ENCODE results near the gene TBC1D9B. TPM values are rescaled to one million over a fixed set of nuclear protein-coding genes. Genes with fewer than 3 reads are reported as not detected.

Gene TBC1D9B
- total RNA-seq, 1 experiment from 2014 or later = 127 TPM

DNA sequence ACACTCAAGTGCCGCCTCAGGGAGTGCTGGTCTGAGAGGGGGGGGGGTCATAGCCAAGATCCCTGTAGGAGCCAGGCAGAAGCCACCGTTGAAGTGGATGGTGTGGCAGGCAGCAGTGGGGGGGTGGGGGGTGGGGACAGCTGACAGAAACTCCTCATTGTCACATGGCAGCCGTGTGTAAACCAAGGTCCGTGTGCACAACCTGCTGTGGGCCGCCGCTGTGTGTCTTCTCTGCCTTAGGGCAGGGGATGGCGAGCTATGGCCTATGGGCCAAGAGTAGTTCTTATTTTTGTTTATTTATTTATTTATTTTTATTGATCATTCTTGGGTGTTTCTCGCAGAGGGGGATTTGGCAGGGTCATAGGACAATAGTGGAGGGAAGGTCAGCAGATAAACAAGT, 73.6 kb downstream of the TBC1D9B start:
- ATAC-seq = no peak
- peaks cover 4% of the 10 kb centered on the region; the same call in 1 of the 2 replicates for H4K20me1 ChIP-seq (ENCODE audit: insufficient read depth)
- no peak for DNase-seq (ENCODE audit: low read depth, low spot score)
- intact Hi-C loops (cut with micrococcal nuclease) = no loop called here
- no peak overlapping the region for H3K27ac ChIP-seq (ENCODE audit: low read depth, low read length)
- peaks cover 46 to 59% of the 10 kb centered on the region in 2 experiments for H3K36me3 ChIP-seq (ENCODE audit: control insufficient read depth in 1 of 2, insufficient read depth in 2 of 2, low read length in 2 of 2)
- H3K79me2 ChIP-seq (ENCODE audit: insufficient read depth, low read length) = peaks cover 25% of the 10 kb centered on the region
- H3K4me2 ChIP-seq (ENCODE audit: low read length) = no peak overlapping the region
- H3K27me3 ChIP-seq (ENCODE audit: insufficient read depth, low read length) = no peaks in the 10 kb centered on the region
- no peaks in the 10 kb centered on the region for H3K9me3 ChIP-seq (ENCODE audit: control insufficient read depth in 1 of 2, insufficient read depth in 1 of 2, low read depth in 1 of 2, low read length in 2 of 2)
- ChIA-PET CTCF (no interaction called here), RAD21 (ENCODE audit: low non-redundant PET in 1 of 2, low total read pairs in 2 of 2, uncharacterized antibody in 2 of 2, unreplicated experiment in 2 of 2) (no interaction called here), POLR2A (no interaction called here)
- BruUV-seq (replicated peaks) = no TSS peak
- no peak overlapping the region for H3K4me3 ChIP-seq (replicated peaks in 1 of 2; ENCODE audit: low read depth in 1 of 2, low read length in 2 of 2)
- H3K9me2 ChIP-seq (ENCODE audit: insufficient read depth) = no peaks in the 10 kb centered on the region
- no peak overlapping the region for H3K9ac ChIP-seq (ENCODE audit: low read length)
- no peak overlapping the region for H2AFZ ChIP-seq (ENCODE audit: low read depth, low read length, poor library complexity, severe bottlenecking)
- TF ChIP-seq, protein P1, sequence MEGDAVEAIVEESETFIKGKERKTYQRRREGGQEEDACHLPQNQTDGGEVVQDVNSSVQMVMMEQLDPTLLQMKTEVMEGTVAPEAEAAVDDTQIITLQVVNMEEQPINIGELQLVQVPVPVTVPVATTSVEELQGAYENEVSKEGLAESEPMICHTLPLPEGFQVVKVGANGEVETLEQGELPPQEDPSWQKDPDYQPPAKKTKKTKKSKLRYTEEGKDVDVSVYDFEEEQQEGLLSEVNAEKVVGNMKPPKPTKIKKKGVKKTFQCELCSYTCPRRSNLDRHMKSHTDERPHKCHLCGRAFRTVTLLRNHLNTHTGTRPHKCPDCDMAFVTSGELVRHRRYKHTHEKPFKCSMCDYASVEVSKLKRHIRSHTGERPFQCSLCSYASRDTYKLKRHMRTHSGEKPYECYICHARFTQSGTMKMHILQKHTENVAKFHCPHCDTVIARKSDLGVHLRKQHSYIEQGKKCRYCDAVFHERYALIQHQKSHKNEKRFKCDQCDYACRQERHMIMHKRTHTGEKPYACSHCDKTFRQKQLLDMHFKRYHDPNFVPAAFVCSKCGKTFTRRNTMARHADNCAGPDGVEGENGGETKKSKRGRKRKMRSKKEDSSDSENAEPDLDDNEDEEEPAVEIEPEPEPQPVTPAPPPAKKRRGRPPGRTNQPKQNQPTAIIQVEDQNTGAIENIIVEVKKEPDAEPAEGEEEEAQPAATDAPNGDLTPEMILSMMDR (IDR thresholded peaks at IDR 0.05 in 2 of 3, conservative IDR thresholded peaks at IDR 0.05 in 1 of 3; ENCODE audit: borderline replicate concordance in 1 of 3, insufficient read depth in 1 of 3, low read depth in 2 of 3, low read length in 2 of 3) = no peak
- TF ChIP-seq CEBPB (IDR thresholded peaks at IDR 0.05; ENCODE audit: low read depth) (no peak), SIN3A (IDR thresholded peaks at IDR 0.05; ENCODE audit: low read depth) (no peak), YY1 (IDR thresholded peaks at IDR 0.05; ENCODE audit: extremely low read depth, insufficient replicate concordance, low read depth, low read length) (no peak), ZNF274 (IDR thresholded peaks at IDR 0.05; ENCODE audit: low read depth, low read length) (no peak), EGR1 (IDR thresholded peaks at IDR 0.05; ENCODE audit: low read depth) (no peak), POLR2A (IDR thresholded peaks at IDR 0.05; ENCODE audit: borderline replicate concordance, extremely low read depth, insufficient read depth, insufficient read length) (no peak), CBX3 (IDR thresholded peaks at IDR 0.05; ENCODE audit: low read depth) (no peak), ELF1 (IDR thresholded peaks at IDR 0.05; ENCODE audit: borderline replicate concordance, low read depth) (no peak), EZH2 (IDR thresholded peaks at IDR 0.05) (no peak), SP1 (IDR thresholded peaks at IDR 0.05; ENCODE audit: low read depth) (no peak), EZH2phosphoT487 (IDR thresholded peaks at IDR 0.05; ENCODE audit: borderline replicate concordance) (no peak), TCF7L2 (IDR thresholded peaks at IDR 0.05; ENCODE audit: borderline replicate concordance, extremely low read depth, insufficient read depth, insufficient read length) (no peak)
- TF ChIP-seq, protein P2, sequence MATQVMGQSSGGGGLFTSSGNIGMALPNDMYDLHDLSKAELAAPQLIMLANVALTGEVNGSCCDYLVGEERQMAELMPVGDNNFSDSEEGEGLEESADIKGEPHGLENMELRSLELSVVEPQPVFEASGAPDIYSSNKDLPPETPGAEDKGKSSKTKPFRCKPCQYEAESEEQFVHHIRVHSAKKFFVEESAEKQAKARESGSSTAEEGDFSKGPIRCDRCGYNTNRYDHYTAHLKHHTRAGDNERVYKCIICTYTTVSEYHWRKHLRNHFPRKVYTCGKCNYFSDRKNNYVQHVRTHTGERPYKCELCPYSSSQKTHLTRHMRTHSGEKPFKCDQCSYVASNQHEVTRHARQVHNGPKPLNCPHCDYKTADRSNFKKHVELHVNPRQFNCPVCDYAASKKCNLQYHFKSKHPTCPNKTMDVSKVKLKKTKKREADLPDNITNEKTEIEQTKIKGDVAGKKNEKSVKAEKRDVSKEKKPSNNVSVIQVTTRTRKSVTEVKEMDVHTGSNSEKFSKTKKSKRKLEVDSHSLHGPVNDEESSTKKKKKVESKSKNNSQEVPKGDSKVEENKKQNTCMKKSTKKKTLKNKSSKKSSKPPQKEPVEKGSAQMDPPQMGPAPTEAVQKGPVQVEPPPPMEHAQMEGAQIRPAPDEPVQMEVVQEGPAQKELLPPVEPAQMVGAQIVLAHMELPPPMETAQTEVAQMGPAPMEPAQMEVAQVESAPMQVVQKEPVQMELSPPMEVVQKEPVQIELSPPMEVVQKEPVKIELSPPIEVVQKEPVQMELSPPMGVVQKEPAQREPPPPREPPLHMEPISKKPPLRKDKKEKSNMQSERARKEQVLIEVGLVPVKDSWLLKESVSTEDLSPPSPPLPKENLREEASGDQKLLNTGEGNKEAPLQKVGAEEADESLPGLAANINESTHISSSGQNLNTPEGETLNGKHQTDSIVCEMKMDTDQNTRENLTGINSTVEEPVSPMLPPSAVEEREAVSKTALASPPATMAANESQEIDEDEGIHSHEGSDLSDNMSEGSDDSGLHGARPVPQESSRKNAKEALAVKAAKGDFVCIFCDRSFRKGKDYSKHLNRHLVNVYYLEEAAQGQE (IDR thresholded peaks at IDR 0.05; ENCODE audit: low read depth) = no peak
- TF ChIP-seq, protein P3, sequence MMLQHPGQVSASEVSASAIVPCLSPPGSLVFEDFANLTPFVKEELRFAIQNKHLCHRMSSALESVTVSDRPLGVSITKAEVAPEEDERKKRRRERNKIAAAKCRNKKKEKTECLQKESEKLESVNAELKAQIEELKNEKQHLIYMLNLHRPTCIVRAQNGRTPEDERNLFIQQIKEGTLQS (IDR thresholded peaks at IDR 0.05) = no peak
- H3K4me1 ChIP-seq (ENCODE audit: control insufficient read depth in 1 of 2, insufficient read depth in 2 of 2, low read length in 2 of 2) = no peaks in the 10 kb centered on the region

Data from HCT116 (cell line).